Measurements from ENCODE around the gene ZNF69.
"Not testable (repeated sequence)": the region's sequence is repeated elsewhere in the genome, so short reads cannot be mapped to it uniquely, and the experiment has no call there.

The ZNF69 gene

DNA sequence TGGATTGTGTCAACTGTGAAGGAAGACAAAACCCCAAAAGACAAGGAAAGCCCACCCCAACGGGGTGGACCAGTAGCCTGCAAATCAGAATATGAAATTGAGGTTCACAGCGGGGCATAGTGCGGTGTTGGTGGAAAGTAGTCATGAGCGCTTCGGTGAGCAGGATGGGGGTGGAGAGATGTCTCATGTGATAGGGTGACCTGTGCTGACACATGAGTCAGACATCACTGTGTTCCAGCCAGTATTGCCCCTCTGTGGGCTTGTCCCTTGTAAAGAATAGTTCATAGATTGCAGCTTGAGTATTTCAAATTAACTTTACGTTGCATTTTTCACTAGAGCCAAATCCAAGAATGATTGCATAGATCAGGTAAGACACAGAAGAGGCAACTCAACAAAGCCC lies 7.3 kb downstream of the ZNF69 start:
- DNase-seq (ENCODE audit: low spot score): no peak

GRCh38 chr19:11902228-11902627 lies 14.6 kb downstream of the ZNF69 start:
- no peak for DNase-seq (ENCODE audit: low spot score)

GRCh38 chr19:11905928-11906327 lies 18.3 kb downstream of the ZNF69 start:
- no peak for DNase-seq (ENCODE audit: low spot score)

- DNase-seq (ENCODE audit: low spot score): not testable (repeated sequence)
These were observed 24.4 kb downstream of the ZNF69 start for GRCh38 chr19:11911937-11912336.

DNA sequence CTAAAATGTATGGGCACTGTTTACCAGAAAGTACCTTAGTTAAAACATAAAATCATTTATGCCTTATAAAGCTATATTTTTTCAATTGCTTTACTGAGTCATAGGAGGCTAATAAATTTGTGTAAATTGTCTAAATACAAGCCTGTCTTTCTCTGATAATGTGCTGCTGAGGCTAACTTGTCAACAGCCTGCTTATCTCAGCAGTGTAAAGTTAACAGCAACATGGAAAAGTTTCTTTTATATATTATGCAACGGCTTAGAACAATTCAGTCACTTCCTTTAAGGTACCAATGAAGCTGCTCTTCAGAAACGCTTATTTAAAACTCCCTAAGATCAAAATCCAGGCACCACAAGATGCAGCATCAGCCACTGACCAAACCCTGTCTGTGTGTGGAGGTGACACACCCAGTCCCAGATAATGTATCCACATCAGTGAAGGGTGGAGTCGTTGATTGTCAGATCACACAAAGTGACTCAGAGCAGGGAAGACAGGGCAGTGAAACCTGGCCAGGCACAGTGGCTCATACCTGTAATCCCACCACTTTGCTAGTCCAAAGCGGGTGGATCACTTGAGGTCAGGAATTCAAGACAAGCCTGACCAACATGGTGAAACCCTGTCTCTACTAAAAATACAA lies 27.0 kb downstream of the ZNF69 start:
- DNase-seq (ENCODE audit: low spot score): not testable (repeated sequence)

DNA sequence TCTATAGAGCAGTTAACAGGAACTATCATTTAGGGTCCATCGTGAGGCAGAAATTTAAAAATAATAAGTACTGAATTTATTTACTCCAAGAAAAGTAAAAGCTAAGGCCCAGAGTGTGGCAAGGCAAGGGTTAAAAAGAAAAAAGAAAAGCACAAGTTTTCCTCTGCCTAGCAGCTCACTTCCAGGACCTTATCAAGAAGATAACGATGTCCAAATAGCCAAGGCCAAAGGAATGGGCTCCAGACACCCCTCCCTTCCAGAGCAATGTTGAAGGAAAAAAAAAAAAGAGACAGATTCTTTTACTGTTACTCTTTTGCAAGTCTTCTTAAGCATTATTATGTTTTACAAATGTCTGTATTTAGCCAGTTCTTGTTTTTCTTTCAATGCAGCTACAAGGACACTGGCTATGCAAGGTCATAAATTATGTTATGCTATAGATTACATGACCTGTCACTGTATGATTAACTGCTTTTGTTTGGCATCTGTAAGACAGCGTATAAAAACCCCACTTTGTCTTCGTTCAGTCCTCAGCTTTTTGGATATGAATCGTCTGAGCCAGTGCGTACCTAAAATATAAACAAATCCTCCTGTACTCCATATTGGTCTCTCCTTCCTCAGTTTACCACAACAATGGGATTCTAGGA lies 34.4 kb downstream of the ZNF69 start:
- peak; percentile 17 for DNase-seq (ENCODE audit: low spot score)

- peak; percentile 92 for DNase-seq (ENCODE audit: low spot score)
These were observed 37.5 kb downstream of the ZNF69 start, which contains the start of gene ZNF700 for GRCh38 chr19:11924886-11925650. ZNF700 (plus strand) TSS chr19:11925107; CDS start chr19:11925211, 104 bp downstream.

DNA sequence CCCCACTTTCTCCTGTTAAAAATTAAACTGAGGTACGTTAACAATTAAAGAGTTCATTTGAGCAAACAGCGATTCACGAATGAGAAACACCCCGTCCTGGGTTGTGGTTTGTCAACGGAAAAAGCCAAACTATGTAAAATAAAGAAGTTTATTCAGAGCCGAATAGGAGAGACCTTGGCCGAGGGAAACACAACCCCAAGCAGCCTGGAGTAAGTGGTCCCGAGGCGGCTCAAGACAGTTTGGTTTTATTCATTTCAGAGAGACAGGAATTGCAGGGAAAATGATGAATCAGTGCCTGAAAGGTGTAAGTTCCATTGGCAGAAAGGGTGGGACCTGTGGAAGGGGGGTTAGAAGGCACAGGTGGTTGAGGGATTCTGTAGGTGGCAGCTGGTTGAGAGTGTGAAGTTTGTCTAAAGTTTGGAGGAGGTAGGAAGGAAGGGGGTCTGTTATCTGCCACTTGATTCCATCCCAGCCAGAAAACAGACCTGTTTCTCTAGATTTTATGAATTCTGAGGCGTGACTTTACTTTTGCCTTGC lies 38.1 kb downstream of the ZNF69 start:
- not testable (repeated sequence) for DNase-seq (ENCODE audit: low spot score)

DNA sequence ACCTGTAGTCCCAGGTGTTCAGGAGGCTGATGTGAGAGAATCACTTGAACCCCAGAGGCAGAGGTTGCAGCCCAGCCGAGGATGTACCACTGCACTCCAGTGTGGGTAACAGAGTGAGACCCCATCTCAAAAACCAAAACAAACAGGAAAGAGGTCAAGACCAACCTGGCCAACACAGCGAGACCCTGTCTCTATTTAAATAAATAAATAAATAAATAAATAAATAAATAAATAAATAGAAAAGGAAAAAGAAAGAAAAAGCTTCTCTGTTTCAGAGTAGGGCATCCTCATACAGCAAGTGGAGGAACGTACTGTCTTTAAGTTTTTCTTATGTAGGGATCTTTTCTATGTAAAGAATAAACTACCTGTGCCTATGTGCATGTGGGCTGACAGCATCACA lies 39.6 kb downstream of the ZNF69 start:
- DNase-seq (ENCODE audit: low spot score): no peak

DNA sequence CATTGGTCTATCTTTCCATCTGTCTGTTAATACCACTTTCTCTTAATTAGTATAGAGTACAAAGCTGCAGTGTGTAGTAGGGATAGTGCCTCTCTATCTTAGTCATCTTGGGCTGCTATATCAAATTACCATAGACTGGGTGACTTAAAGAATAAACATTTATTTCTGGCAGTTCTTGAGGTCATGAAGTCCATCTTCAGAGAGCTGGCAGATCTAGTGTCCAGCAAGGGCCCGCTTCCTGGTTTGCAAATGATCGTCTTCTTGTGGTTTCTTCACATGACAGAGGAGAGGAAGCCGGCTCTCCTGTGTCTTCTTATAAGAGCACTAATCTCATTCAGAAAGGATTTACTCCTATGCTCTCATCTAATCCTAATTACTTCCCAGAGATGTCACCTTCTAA lies 43.5 kb downstream of the ZNF69 start:
- no peak for DNase-seq (ENCODE audit: low spot score)

DNA sequence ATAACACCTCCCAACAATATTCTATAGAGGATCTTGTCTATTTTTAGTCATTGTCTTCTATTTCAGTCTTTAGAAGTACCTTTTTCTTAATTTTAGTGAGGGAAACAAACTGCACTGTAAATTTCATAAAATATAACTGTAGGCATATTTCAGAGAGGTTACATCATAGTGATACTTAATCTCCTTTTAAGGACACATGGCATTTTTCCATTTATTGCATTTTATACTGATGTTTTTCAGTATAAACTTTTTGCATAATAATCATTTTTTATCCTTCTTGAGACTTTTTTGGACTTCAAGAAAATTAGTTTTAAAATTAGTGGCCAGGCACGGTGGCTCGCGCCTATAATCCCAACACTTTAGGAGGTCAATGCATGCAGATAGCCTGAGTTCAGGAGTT lies 43.9 kb downstream of the ZNF69 start:
- no peak for DNase-seq (ENCODE audit: low spot score)

DNA sequence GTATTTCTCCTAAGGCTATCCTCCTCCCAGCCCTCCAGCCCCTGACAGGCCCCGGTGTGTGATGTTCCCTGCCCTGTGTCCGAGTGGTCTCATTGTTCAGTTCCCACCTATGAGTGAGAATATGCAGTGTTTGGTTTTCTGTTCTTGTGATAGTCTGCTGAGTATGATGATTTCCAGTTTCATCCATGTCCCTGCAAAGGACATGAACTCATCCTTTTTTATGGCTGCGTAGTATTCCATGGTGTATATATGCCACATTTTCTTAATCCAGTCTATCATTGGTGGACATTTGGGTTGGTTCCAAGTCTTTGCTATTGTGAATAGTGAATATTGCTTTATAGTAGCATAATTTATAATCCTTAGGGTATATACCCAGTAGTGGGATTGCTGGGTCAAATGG lies 48.2 kb downstream of the ZNF69 start:
- DNase-seq (ENCODE audit: low spot score): not testable (repeated sequence)

- DNase-seq (ENCODE audit: low spot score): not testable (repeated sequence)
These were observed 50.8 kb downstream of the ZNF69 start for GRCh38 chr19:11938383-11938782.

- DNase-seq (ENCODE audit: low spot score): not testable (repeated sequence)
These were observed 53.8 kb downstream of the ZNF69 start for GRCh38 chr19:11941361-11941887.

DNA sequence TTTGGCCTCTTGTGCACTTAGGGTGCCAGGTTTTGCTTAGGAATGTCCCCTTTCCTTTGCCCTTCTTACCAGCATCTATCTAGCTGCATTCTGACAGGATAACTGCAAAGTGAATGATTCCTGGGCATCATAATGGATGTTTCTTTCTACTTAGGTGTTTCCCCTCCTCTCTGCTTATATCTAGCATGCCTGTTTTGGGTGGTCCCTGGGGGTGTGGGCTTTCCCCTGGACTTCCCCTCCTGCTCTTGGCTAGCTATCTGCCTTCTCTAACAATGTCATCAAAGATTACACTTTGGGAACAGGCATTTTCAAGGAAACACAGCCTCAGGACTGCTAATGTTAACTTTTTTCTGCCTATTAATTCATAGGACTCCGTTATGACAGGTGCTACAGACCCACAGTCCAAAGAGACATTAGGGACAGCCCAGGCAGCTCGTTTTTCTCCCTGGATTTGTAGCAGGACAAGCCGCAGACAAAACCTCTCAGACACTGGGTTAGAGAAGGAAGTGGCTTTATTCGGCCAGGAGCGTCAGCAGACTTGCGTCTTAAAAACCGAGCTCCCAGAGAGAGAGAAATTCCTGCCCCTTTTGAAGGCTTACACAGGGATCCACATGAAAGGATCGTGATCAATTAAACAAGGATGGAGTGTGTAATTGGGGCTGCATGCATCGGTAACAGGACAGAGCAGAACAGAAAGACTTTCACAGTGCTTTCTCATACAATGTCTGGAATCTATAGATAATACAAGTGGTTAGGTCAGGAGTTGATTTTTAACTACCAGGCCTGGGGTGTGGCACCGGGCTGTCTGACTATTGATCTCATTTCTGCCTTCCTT lies 54.6 kb downstream of the ZNF69 start:
- DNase-seq (ENCODE audit: low spot score): no peak

- DNase-seq (ENCODE audit: low spot score): no peak
These were observed 55.2 kb downstream of the ZNF69 start for GRCh38 chr19:11942843-11943108.

DNA sequence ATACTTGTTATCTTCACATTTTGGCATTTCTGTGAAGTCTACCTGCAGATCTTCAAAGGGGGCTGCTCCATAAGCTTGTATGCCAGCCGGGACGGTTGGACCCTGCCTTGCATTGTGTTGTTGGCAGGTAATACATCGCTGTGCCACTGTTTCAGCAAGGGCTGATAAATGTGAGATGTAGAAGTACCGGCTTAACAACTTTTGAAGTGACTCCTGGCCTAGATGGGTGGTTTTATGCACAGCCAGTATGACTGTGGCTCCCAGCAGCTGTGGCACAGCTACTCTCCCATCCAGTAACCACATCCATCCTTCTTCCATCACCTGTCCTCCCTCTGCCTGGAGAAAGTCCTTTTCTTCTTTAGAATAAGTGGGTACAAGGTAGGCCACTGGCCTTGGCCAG lies 57.1 kb downstream of the ZNF69 start:
- no peak for DNase-seq (ENCODE audit: low spot score)

DNA sequence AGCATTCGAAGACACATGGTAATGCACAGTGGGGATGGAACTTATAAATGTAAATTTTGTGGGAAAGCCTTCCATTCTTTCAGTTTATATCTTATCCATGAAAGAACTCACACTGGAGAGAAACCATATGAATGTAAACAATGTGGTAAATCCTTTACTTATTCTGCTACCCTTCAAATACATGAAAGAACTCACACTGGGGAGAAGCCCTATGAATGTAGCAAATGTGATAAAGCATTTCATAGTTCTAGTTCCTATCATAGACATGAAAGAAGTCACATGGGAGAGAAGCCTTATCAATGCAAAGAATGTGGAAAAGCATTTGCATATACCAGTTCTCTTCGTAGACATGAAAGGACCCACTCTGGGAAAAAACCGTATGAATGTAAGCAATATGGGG lies 61.1 kb downstream of the ZNF69 start:
- DNase-seq (ENCODE audit: low spot score): no peak

DNA sequence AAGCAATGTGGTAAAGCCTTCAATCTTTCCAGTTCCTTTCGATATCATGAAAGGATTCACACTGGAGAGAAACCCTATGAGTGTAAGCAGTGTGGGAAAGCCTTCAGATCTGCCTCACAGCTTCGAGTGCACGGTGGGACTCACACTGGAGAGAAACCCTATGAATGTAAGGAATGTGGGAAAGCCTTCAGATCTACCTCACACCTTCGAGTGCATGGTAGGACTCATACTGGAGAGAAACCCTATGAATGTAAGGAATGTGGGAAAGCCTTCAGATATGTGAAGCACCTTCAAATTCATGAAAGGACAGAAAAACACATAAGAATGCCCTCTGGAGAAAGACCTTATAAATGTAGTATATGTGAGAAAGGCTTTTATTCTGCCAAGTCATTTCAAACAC lies 61.6 kb downstream of the ZNF69 start:
- no peak for DNase-seq (ENCODE audit: low spot score)

- DNase-seq (ENCODE audit: low spot score): not testable (repeated sequence)
These were observed 62.1 kb downstream of the ZNF69 start for GRCh38 chr19:11949614-11950080.

GRCh38 chr19:11950312-11950711 lies 62.7 kb downstream of the ZNF69 start:
- no peak for DNase-seq (ENCODE audit: low spot score)
